GM12878 (cell line): ENCODE results near the gene RNU2-1. TPM values are rescaled to one million over a fixed set of nuclear protein-coding genes. Genes with fewer than 3 reads are reported as not detected.

Experiments used
- ATAC-seq: fragments of 200-7000 bp; cut with Tn5 transposase; 3 replicates; pipeline ENCODE4 v1.9.1; 2020; ENCODE audit warnings: mild to moderate bottlenecking, moderate library complexity
- BruUV-seq: library from RNA; stranded (reverse); fragments of 400-500 nt; replicated peaks from 2 replicates; lab custom pipeline; 2021; lab: Mats Ljungman, UMichigan
- CTCF ChIA-PET: fragments of 300-600 bp; sonication (Branson Sonifier 250); formaldehyde crosslinking; extraction: SDS; loops from one replicate; lab custom pipeline; 2021; ENCODE audit warnings: inconsistent platforms; lab: Yijun Ruan, JAX
- POLR2A ChIA-PET: fragments of 350-600 bp; formaldehyde crosslinking; extraction: SDS; loops from one replicate; lab custom pipeline; 2021; ENCODE audit warnings: inconsistent platforms; lab: Charles Lee
- RAD21 ChIA-PET: fragments of 300-600 bp; sonication (Branson Sonifier 250); formaldehyde crosslinking; loops from one replicate; lab custom pipeline; 2023; ENCODE audit warnings: antibody characterized with exemption; ENCODE audit not compliant: unreplicated experiment; lab: Charles Lee
- SMC1A ChIA-PET: fragments of 300-600 bp; sonication (Branson Sonifier 250); formaldehyde crosslinking; loops from one replicate; lab custom pipeline; 2023; ENCODE audit not compliant: unreplicated experiment, uncharacterized antibody; lab: Charles Lee
- DNase-seq: peaks from one replicate; pipeline ENCODE4 v3.0.0-alpha.2; 2011; ENCODE audit warnings: low read depth, low spot score
- FAIRE-seq: peaks from 3 replicates; lab custom pipeline; 2011; peaks lifted over from hg19 to GRCh38; lab: Jason Lieb, UNC
- H2AFZ ChIP-seq: 2 replicates; pipeline ENCODE4 v1.6.0; 2011; ENCODE audit warnings: low read depth, low read length, control low read depth; ENCODE audit not compliant: control insufficient read depth
- H3K27ac ChIP-seq: 2 replicates; pipeline ENCODE4 v1.5.1; 2011; ENCODE audit warnings: control low read depth; ENCODE audit not compliant: control insufficient read depth, insufficient read depth
- H3K27me3 ChIP-seq, 2 experiments: replicated peaks in 1 of 2; 2 replicates each; pipeline versions ENCODE4 v1.6.0 to v1.6.1; 2011; ENCODE audit warnings: low read length in 1 of 2; ENCODE audit not compliant: control insufficient read depth in 2 of 2, insufficient read depth in 2 of 2
- H3K36me3 ChIP-seq, 2 experiments: 2 replicates each; pipeline ENCODE4 v1.5.1; 2011; ENCODE audit warnings: low read length in 1 of 2; ENCODE audit not compliant: control insufficient read depth in 2 of 2, insufficient read depth in 2 of 2
- H3K4me1 ChIP-seq: 2 replicates; pipeline ENCODE4 v1.6.1; 2011; ENCODE audit warnings: mild to moderate bottlenecking, low read length, moderate library complexity, mixed read lengths; ENCODE audit not compliant: control insufficient read depth, insufficient read depth
- H3K4me2 ChIP-seq: 2 replicates; pipeline ENCODE4 v1.6.0; 2011; ENCODE audit warnings: control low read depth; ENCODE audit not compliant: control insufficient read depth, insufficient read depth
- H3K4me3 ChIP-seq: fragments of 200-600 bp; sonication (generic); 2 replicates; pipeline ENCODE4 v1.5.1; 2016
- H3K79me2 ChIP-seq: 2 replicates; pipeline ENCODE4 v1.6.0; 2011; ENCODE audit warnings: low read length; ENCODE audit not compliant: control insufficient read depth, insufficient read depth
- H3K9ac ChIP-seq: 2 replicates; pipeline ENCODE4 v1.8.0; 2011; ENCODE audit warnings: low read length, control low read depth, mixed read lengths; ENCODE audit not compliant: control insufficient read depth, insufficient read depth
- H3K9me3 ChIP-seq: replicated peaks from 3 replicates; pipeline ENCODE4 v1.5.1; 2011; ENCODE audit warnings: mild to moderate bottlenecking, low read length; ENCODE audit not compliant: control insufficient read depth, insufficient read depth
- H4K20me1 ChIP-seq: 2 replicates; pipeline ENCODE4 v1.6.0; 2011; ENCODE audit not compliant: control insufficient read depth, insufficient read depth
- ATF7 ChIP-seq: fragments of 450-650 bp; IDR thresholded peaks from 2 replicates; pipeline ENCODE4 v1.6.1; 2016; ENCODE audit warnings: low read depth, mild to moderate bottlenecking
- CBFB ChIP-seq: IDR thresholded peaks from 2 replicates; pipeline ENCODE4 v1.6.1; 2016; ENCODE audit warnings: antibody characterized with exemption, low read depth
- CUX1 ChIP-seq: IDR thresholded peaks from 2 replicates; pipeline ENCODE4 v1.6.1; 2012; ENCODE audit warnings: improper control_type of control experiment, low read depth, low read length; ENCODE audit not compliant: insufficient replicate concordance
- ESRRA ChIP-seq: IDR thresholded peaks from 2 replicates; pipeline ENCODE4 v1.6.1; 2012; ENCODE audit warnings: mild to moderate bottlenecking, low read length, improper control_type of control experiment
- NFYB ChIP-seq: IDR thresholded peaks from 2 replicates; pipeline ENCODE4 v1.6.1; 2011; ENCODE audit warnings: low read depth, mild to moderate bottlenecking, low read length, improper control_type of control experiment, moderate library complexity; ENCODE audit not compliant: insufficient read depth
- NKRF ChIP-seq: fragments of 450-650 bp; conservative IDR thresholded peaks from 2 replicates; pipeline ENCODE4 v1.6.1; 2017; ENCODE audit warnings: mild to moderate bottlenecking, moderate library complexity
- RUNX3 ChIP-seq: IDR thresholded peaks from 2 replicates; pipeline ENCODE4 v1.6.1; 2012; ENCODE audit warnings: low read length, inconsistent platforms
- WRNIP1 ChIP-seq: IDR thresholded peaks from 2 replicates; pipeline ENCODE4 v1.6.1; 2011; ENCODE audit warnings: low read depth, low read length, improper control_type of control experiment, borderline replicate concordance
- WGBS: methylation state at CpG from one replicate; pipeline ENCODE4 v1.1.6; 2016; ENCODE audit warnings: low lambda C conversion rate; ENCODE audit not compliant: insufficient replicate concordance, insufficient coverage; ENCODE audit errors: missing lambda C conversion rate; 5-methylcytosine and 5-hydroxymethylcytosine counted together
- in situ Hi-C: fragments of 300-500 bp; cut with MboI; formaldehyde crosslinking; loops from 9 replicates; pipeline ENCODE4 v1.14.3; 2018; ENCODE audit warnings: mixed read lengths
- intact Hi-C: fragments of 100-400 bp; cut with micrococcal nuclease; formaldehyde crosslinking; loops from one replicate; pipeline ENCODE4 v1.14.2; 2022; ENCODE audit not compliant: unreplicated experiment
- polyA plus RNA-seq, 11 experiments: library from polyadenylated mRNA; depleted of rRNA in 4 of 11; unstranded in 6 of 11; stranded (reverse) in 5 of 11; fragments of >200 nt; fragmentation: Nextera tagmentation in 4 of 11; fragmentation: Illumina TruSeq in 1 of 11; extraction: Ambion mirVana in 4 of 11; extraction: Trizol in 1 of 11; gene quantifications; 1 replicate in 1 of 11; 2 replicates in 10 of 11; pipeline versions ENCODE4 v1.2.1 to v1.2.3, GENCODE V29; 2011 to 2016; ENCODE audit warnings: inconsistent platforms in 2 of 11, missing spikeins in 2 of 11, low read depth in 1 of 11
- total RNA-seq, 4 experiments: library from RNA; depleted of rRNA in 3 of 4; stranded (reverse); fragments of >200 nt in 3 of 4; fragmentation: Illumina TruSeq in 1 of 4; extraction: Trizol in 1 of 4; gene quantifications; 2 replicates each; pipeline versions ENCODE4 v1.2.1 to v1.2.3, GENCODE V29; 2013 to 2021

The RNU2-1 gene
- total and polyA plus RNA-seq, 10 of the 15 experiments (the other 5 are each of a cell fraction or from before 2014, with no cell fraction given): 17.5 to 9,631 (median 17.7) TPM; not detected in 7

- no TSS peak for BruUV-seq
- TF ChIP-seq CBFB: no peak
- TF ChIP-seq WRNIP1: no peak
- no peak for TF ChIP-seq NKRF
- TF ChIP-seq ESRRA: no peak
- no peak for TF ChIP-seq NFYB
- TF ChIP-seq CUX1: no peak
- no peak for TF ChIP-seq ATF7
- TF ChIP-seq RUNX3: no peak
- no peak for FAIRE-seq
- H3K9ac ChIP-seq: no peak overlapping the region
- no peak overlapping the region for H2AFZ ChIP-seq
- no peaks in the 10 kb centered on the region for H4K20me1 ChIP-seq
- in situ Hi-C loops (loop anchor here (10.0 to 25.0 kb wide), 9 partner anchors 98 to 1645 kb away; partner anchors contain the start of genes DNAJC7, EIF1, HDAC5 and MEOX1), intact Hi-C loops (no loop called here)
- H3K4me1 ChIP-seq: peaks cover 5% of the 10 kb centered on the region; the same call in 1 of the 2 replicates
- H3K27ac ChIP-seq: no peak overlapping the region
- SMC1A ChIA-PET: interaction anchor here (0.7 kb wide), 1 partner anchor 45 kb away, joined by 4 read pairs; no protein-coding TSS in a partner anchor
- H3K4me2 ChIP-seq: no peak overlapping the region
- H3K4me3 ChIP-seq: no peak overlapping the region
- ATAC-seq: no peak
- 99% methylated on average over 4 of the region's 4 CpGs for WGBS
- POLR2A ChIA-PET: interaction anchor here (0.5 to 0.6 kb wide), 4 partner anchors 78 to 1453 kb away, joined by 3 to 5 read pairs (median 4); no protein-coding TSS in a partner anchor
- RAD21 ChIA-PET: no interaction called here
- no peaks in the 10 kb centered on the region for H3K9me3 ChIP-seq
- DNase-seq: no peak
- no peaks in the 10 kb centered on the region for H3K27me3 ChIP-seq
- H3K79me2 ChIP-seq: peaks cover 15% of the 10 kb centered on the region
- H3K36me3 ChIP-seq: peaks cover 2 to 14% of the 10 kb centered on the region in 2 experiments; a peak in 3 of 4 replicates
- CTCF ChIA-PET: interaction anchor here (0.7 kb wide), 1 partner anchor 21 kb away, joined by 3 read pairs; no protein-coding TSS in a partner anchor
Observed at GRCh38 chr17:43216762-43217613, 16.8 kb downstream of the RNU2-1 start.
